Suprapubic skin (tissue), 4 donors: ENCODE data around the gene FAM241A. TPM values are rescaled to one million over a fixed set of nuclear protein-coding genes. Genes with fewer than 3 reads are reported as not detected.
"Not testable (repeated sequence)": the region's sequence is repeated elsewhere in the genome, so short reads cannot be mapped to it uniquely, and the experiment has no call there.

Experiments used
- DNase-seq, 2 donors: peaks; one replicate each; pipeline ENCODE4 v3.0.0-alpha.2; 2019; ENCODE audit warnings: low spot score in 2 of 2
- H3K27ac ChIP-seq: fragments of 200-600 bp; sonication (generic); one replicate; pipeline ENCODE4 v1.5.1; 2019
- H3K27me3 ChIP-seq: fragments of 200-600 bp; sonication (generic); one replicate; pipeline ENCODE4 v1.5.1; 2019
- H3K36me3 ChIP-seq: fragments of 200-600 bp; sonication (generic); one replicate; pipeline ENCODE4 v1.5.1; 2019
- H3K4me1 ChIP-seq: fragments of 200-600 bp; sonication (generic); one replicate; pipeline ENCODE4 v1.5.1; 2019
- H3K4me3 ChIP-seq: fragments of 200-600 bp; sonication (generic); one replicate; pipeline ENCODE4 v1.5.1; 2019; ENCODE audit warnings: mild to moderate bottlenecking
- H3K9me3 ChIP-seq: fragments of 200-600 bp; sonication (generic); one replicate; pipeline ENCODE4 v1.5.1; 2019
- EP300 ChIP-seq: sonication (generic); formaldehyde crosslinking; IDR thresholded peaks from one replicate; pipeline ENCODE4 v1.6.1; 2017; ENCODE audit warnings: antibody characterized with exemption
- POLR2A ChIP-seq, 2 donors: fragments of 450-650 bp; IDR thresholded peaks; one replicate each; pipeline ENCODE4 v1.6.1; 2017; ENCODE audit warnings: antibody characterized with exemption in 2 of 2, mild to moderate bottlenecking in 2 of 2, moderate library complexity in 2 of 2
- POLR2AphosphoS5 ChIP-seq, 3 donors: sonication (generic); formaldehyde crosslinking; IDR thresholded peaks; one replicate each; pipeline ENCODE4 v1.6.1; 2017; ENCODE audit warnings: antibody characterized with exemption in 3 of 3
- WGBS: methylation state at CpG from one replicate; pipeline ENCODE4 v1.1.5; 2018; 5-methylcytosine and 5-hydroxymethylcytosine counted together
- total RNA-seq, 4 donors: library from RNA; depleted of rRNA; stranded (reverse); fragments of >200 nt; gene quantifications; one replicate each; pipeline ENCODE4 v1.1.0, GENCODE V29; 2016
- TF ChIP-seq, protein P1 (sequence below), 2 donors: fragments of 200-600 bp in 1 of 2; fragments of 450-650 bp in 1 of 2; sonication (generic) in 1 of 2; IDR thresholded peaks; one replicate each; pipeline ENCODE4 v1.5.1; 2016 to 2019; ENCODE audit warnings: antibody characterized with exemption in 2 of 2, mild to moderate bottlenecking in 1 of 2, moderate library complexity in 1 of 2

Gene FAM241A
- total RNA-seq, 4 donors from 2014 or later = 2.8 to 3.7 (median 3.4) TPM

- Histone ChIP-seq H3K27me3 (no peaks in the 10 kb centered on the region), H3K4me1 (peaks cover 8% of the 10 kb centered on the region), H3K36me3 (no peaks in the 10 kb centered on the region), H3K4me3 (no peak overlapping the region), H3K27ac (no peak overlapping the region), H3K9me3 (no peaks in the 10 kb centered on the region)
- no peak for DNase-seq
- no peak for TF ChIP-seq POLR2AphosphoS5 (IDR thresholded peaks at IDR 0.05)
- no peak for TF ChIP-seq POLR2A (IDR thresholded peaks at IDR 0.05)
- TF ChIP-seq EP300 = no peak
- TF ChIP-seq, protein P1, sequence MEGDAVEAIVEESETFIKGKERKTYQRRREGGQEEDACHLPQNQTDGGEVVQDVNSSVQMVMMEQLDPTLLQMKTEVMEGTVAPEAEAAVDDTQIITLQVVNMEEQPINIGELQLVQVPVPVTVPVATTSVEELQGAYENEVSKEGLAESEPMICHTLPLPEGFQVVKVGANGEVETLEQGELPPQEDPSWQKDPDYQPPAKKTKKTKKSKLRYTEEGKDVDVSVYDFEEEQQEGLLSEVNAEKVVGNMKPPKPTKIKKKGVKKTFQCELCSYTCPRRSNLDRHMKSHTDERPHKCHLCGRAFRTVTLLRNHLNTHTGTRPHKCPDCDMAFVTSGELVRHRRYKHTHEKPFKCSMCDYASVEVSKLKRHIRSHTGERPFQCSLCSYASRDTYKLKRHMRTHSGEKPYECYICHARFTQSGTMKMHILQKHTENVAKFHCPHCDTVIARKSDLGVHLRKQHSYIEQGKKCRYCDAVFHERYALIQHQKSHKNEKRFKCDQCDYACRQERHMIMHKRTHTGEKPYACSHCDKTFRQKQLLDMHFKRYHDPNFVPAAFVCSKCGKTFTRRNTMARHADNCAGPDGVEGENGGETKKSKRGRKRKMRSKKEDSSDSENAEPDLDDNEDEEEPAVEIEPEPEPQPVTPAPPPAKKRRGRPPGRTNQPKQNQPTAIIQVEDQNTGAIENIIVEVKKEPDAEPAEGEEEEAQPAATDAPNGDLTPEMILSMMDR (IDR thresholded peaks at IDR 0.05) = no peak
- 81% methylated on average over 2 of the region's 2 CpGs for WGBS
These were observed 39.9 kb upstream of the FAM241A start for GRCh38 chr4:112105201-112105969.

DNA sequence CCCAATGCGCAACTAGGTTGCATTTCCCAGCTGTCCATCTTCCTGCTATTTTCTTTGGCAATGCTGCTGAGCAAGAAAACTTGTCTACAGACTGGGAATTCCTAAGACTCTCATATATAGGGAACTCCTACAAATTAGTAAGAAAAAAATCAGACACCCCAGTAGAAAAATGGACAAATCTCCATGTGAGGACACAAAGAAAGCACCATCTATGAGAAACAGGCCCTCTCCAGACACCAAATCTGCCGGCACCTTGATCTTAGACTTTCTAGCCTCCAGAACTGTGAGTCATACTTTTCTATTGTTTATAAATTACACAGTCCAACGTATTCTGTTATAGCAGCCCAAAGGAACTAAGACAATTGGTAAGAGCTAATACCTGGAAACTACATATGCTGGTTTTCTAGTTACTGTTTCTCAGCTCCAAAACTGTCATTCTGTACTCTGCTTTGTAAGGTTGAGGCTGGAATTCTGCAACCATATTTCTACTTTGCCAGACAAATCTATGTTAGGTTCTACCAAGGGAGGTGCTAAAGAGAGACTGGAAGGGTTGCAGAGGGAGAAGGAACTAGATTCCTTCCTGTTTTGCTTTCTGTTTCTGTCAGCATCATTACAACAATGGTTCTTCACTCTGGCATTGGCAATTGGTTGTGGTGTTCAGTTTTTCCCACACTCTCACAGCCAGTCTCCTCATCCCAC is 35.7 kb upstream of the FAM241A start:
- Histone ChIP-seq H3K27me3 (no peaks in the 10 kb centered on the region), H3K27ac (peak overlapping the region; percentile 7), H3K9me3 (no peaks in the 10 kb centered on the region), H3K36me3 (no peaks in the 10 kb centered on the region), H3K4me3 (no peak overlapping the region), H3K4me1 (peaks cover 8% of the 10 kb centered on the region)
- TF ChIP-seq EP300 = no peak
- TF ChIP-seq, protein P1 (IDR thresholded peaks at IDR 0.05) = no peak
- WGBS = 45% methylated on average over 3 of the region's 3 CpGs
- no peak for DNase-seq

DNA sequence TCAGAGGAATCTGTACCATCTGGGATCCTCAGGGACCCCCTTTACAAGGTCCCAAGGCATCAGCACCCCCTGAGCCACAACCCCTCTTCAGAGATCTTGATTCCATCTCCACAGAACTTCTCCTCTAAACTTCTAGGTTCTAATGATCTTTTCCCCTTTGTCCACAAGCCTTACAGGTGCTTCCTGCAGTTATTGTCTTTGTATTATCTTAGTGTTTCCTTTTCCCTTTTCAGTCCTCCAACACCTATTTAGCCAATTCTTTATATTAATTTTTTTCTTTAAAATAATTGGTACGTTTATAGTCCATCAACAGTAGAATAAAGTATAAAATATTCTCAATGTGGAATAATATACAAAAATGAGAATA is 35.2 kb upstream of the FAM241A start:
- DNase-seq = no peak
- Histone ChIP-seq H3K9me3 (no peaks in the 10 kb centered on the region), H3K4me3 (no peak overlapping the region), H3K27me3 (no peaks in the 10 kb centered on the region), H3K4me1 (peaks cover 8% of the 10 kb centered on the region), H3K27ac (no peak overlapping the region), H3K36me3 (no peaks in the 10 kb centered on the region)
- no peak for TF ChIP-seq EP300
- WGBS = 60% methylated on average over 1 of the region's 1 CpG

GRCh38 chr4:112111306-112111705 is 33.9 kb upstream of the FAM241A start:
- 79% methylated on average over 1 of the region's 1 CpG for WGBS

DNA sequence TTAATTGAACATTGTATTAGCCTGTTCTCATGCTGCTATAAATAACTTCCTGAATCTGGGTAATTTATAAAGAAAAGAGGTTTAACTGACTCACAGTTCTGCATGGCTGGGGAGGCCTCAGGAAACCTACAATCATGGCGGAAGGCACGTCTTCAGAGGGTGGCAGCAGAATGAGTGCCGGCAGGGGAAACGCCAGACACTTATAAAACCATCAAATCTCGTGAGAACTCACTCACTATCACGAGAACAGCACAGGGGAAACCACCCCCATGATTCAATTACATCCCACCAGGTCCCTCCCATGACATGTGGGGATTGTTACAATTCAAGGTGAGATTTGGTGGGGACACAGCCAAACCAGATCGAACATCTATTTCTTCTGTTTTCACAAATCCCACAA is 33.2 kb upstream of the FAM241A start:
- WGBS = 87% methylated on average over 7 of the region's 7 CpGs
- H3K4me1 ChIP-seq, H3K27me3 ChIP-seq, H3K27ac ChIP-seq, H3K36me3 ChIP-seq, DNase-seq, H3K4me3 ChIP-seq, H3K9me3 ChIP-seq: not testable (repeated sequence)

More at GRCh38 chr4:112111306-112111705, 33.9 kb upstream of the FAM241A start:
- no peak overlapping the region for H3K4me3 ChIP-seq
- peaks cover 8% of the 10 kb centered on the region for H3K4me1 ChIP-seq
- H3K27me3 ChIP-seq = no peaks in the 10 kb centered on the region
- H3K9me3 ChIP-seq = no peaks in the 10 kb centered on the region
- DNase-seq = no peak
- no peak overlapping the region for H3K27ac ChIP-seq
- TF ChIP-seq POLR2A (IDR thresholded peaks at IDR 0.05) (no peak), EP300 (no peak), POLR2AphosphoS5 (IDR thresholded peaks at IDR 0.05) (no peak)
- TF ChIP-seq, protein P1 (IDR thresholded peaks at IDR 0.05) = no peak
- no peaks in the 10 kb centered on the region for H3K36me3 ChIP-seq

DNA sequence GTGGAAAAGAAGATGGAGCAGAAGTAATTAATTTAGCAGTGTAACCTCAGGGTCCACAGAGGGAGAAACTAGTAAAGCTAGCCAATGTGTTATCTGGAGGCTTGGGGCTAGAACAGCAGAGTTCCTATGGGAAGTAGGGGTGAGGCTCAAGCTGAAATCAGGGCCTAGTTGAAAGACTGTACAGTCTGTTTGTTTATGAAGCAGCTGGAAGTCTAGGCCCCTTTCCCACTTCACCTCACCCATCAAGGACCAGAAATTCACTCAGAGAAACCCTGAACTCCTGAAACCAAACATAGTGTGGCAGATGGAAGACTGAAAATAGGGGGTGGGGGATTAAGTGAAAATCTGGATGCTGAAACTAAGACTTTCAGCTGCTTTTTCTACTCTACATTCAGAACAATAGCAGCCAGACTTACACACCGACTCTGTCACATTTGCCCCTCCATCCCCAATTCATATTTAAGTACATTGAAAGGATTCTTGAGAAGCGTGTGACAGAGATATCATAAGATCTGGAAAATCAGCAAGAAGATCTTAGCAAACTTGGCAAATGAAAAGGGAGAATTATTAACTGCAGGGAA is 32.6 kb upstream of the FAM241A start:
- no peak overlapping the region for H3K4me3 ChIP-seq
- DNase-seq = no peak
- WGBS = 70% methylated on average over 2 of the region's 2 CpGs
- peaks cover 8% of the 10 kb centered on the region for H3K4me1 ChIP-seq
- H3K36me3 ChIP-seq = no peaks in the 10 kb centered on the region
- H3K9me3 ChIP-seq = no peaks in the 10 kb centered on the region
- H3K27ac ChIP-seq = no peak overlapping the region
- no peaks in the 10 kb centered on the region for H3K27me3 ChIP-seq
- TF ChIP-seq, protein P1 (IDR thresholded peaks at IDR 0.05) = no peak
- TF ChIP-seq POLR2A (IDR thresholded peaks at IDR 0.05) (no peak), POLR2AphosphoS5 (IDR thresholded peaks at IDR 0.05) (no peak), EP300 (no peak)
